Cardiac septum (tissue), 1 donor: ENCODE results near the gene IFT88. TPM values are rescaled to one million over a fixed set of nuclear protein-coding genes. Genes with fewer than 3 reads are reported as not detected.

Source experiments
- DNase-seq: peaks from one replicate; pipeline ENCODE4 v3.0.0-alpha.2; 2020; ENCODE audit warnings: low spot score
- intact Hi-C: fragments of 100-400 bp; cut with DNase I; formaldehyde crosslinking; loops from one replicate; pipeline ENCODE4 v1.14.0; 2022
- long read RNA-seq: library from polyadenylated mRNA; unstranded; transcript quantifications from one replicate; pipeline ENCODE4 v2.0.0, GENCODE V29; 2021
- total RNA-seq: library from RNA; stranded (reverse); fragmentation: NEBNext Ultra II Directional; extraction: Animal tissue kit (Norgen Biotek cat#: 25700); gene quantifications from one replicate; pipeline ENCODE4 v1.2.1, GENCODE V29; 2021
- donor health status: DM: no; HTN: no; CAD: no.

IFT88 gene, protein sequence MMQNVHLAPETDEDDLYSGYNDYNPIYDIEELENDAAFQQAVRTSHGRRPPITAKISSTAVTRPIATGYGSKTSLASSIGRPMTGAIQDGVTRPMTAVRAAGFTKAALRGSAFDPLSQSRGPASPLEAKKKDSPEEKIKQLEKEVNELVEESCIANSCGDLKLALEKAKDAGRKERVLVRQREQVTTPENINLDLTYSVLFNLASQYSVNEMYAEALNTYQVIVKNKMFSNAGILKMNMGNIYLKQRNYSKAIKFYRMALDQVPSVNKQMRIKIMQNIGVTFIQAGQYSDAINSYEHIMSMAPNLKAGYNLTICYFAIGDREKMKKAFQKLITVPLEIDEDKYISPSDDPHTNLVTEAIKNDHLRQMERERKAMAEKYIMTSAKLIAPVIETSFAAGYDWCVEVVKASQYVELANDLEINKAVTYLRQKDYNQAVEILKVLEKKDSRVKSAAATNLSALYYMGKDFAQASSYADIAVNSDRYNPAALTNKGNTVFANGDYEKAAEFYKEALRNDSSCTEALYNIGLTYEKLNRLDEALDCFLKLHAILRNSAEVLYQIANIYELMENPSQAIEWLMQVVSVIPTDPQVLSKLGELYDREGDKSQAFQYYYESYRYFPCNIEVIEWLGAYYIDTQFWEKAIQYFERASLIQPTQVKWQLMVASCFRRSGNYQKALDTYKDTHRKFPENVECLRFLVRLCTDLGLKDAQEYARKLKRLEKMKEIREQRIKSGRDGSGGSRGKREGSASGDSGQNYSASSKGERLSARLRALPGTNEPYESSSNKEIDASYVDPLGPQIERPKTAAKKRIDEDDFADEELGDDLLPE
- 9.7 TPM for total RNA-seq
- long read RNA-seq, transcript IFT88-202 (26 exons, 2,856 nt), result major isoform, 7 of 17 reads
- long read RNA-seq, partial matches to known transcripts, result 3 of 17 reads
- long read RNA-seq, other reads (novel, unspliced or antisense), result 7 of 17 reads

DNA sequence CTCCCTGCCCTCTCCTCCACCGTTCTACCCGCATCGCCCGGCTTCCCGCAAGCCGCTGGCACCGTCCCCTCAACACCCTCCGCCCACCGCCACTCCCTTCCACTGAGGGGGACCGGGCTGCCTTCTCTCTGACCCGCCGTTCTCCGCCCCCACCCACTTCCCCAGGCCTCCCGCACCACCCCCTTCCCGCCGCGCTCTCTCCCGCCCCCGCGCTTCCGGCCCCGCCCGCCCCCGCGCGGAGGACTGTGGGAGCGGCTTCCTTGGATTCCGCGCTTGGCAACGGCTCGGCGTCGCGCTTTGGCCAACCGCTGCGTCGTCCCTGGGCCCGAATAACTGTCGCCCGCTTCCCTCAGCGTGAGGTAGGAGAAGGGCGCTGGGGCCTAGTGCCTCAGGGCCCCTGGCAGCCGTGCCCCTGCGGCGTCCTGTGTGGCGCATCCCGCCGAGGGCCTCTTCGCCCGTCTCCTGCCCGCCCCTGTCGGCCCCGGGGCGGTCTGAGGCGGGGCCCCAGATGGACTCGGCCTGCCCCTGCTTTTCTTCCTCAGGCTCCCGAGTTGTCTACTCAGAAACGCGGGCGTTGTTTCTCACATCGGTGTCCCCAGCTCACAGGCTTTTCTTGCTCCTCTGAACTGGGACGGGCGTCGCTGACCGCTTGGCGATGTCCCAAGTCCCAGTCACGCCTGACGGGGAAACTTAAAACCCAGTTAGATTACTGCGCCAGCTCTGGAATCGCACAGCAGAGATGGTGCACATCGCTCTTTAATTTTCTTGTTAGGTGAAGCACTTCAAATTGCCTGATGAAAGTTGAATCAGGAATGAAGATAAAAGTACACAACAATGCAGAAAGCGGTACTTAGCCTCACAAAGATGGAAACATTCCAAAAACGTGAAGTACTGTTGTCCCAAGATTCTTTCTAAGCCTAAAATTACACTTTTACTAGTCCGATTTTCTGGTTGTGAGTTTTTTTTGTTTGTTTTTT lies at the start of gene IFT88:
IFT88 (plus strand) TSS at position 260 of the 977 bp plus-strand sequence. CDS start 7,229 bp downstream, outside the sequence.
- peak; percentile 95 for DNase-seq
- intact Hi-C loops, result loop anchor here (2.0 kb wide), 1 partner anchor 42 kb away; the partner anchor contains the start of gene CRYL1

DNA sequence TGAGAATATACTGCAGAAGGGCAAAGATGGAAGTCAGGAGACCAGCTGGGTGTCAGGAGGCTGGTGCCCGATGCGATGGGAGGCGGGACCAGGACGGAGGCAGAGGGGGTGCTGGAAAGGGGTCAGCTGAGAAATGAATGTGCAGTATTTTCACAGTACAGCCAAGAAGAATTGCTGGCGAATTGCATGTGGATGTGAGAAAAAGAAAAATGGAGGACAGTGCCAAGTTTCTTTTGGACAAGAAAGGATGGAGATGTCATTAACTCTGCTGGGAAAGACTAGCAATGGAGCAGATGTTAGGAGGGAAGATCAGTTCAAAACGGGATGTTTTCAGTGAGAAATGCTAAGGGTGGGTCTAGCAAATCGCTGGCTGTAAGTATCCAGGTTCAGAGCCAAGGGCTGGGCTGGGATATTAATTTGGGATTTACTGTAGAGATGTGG lies 48.3 kb upstream of the IFT88 start:
- no peak for DNase-seq
- intact Hi-C loops, result no loop called here

DNA sequence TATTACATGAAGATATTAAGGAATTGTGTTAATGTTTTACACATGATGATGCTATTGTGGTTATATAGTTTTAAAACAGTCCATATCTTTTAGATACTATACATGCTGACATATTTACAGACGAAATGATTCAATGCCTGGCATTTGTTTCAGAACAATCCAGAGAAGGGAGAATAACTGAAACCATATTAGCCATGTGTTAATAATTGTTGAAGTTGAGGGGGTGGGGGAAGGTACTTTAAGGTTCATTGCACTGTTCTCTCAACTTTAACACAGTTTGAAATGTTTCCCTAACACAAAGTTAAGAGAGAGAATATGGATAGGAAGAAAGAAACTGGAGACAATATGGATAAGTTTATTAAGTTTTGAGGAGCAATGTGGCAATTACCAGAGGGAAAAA lies 47.1 kb upstream of the IFT88 start:
- intact Hi-C loops, result loop anchor here (10.0 kb wide), 1 partner anchor 295 kb away; no protein-coding TSS in a partner anchor
- DNase-seq, result no peak

DNA sequence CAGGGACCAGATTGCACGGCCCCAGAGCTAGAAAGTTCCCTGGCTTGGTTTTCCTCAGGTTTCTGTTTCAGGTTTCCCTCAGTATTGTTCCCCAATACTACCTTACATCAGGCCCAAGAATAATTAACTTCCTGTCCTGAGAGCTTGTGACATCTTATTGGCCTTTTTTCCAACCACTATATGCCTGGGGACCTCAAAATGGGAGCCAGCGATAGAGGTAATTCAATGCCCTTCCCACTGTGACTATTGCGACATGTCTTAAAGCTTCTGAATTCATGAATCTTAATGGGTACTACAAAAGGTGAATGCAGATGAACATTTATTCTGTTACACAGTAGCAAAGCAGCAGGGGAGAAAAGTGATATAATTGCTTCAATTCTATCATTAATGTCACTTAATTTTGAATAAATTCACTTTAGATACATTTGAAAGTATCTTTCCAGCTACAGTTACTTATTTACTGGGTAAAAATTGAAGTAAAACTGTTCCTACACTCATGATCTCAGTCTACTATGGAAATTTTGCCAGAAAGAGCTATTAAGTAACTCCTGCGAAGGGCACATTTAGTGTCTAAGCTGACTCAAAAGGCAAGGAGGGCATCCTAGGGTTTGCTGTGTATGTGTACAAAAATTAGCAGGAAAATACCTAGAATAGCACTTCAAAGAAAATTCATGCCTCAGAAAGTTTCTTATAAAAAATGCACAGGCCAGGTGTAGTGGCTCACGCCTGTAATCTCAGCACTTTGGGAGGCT lies 45.4 kb upstream of the IFT88 start:
- DNase-seq, result no peak
- intact Hi-C loops, result loop anchor here (10.0 kb wide), 1 partner anchor 293 kb away; no protein-coding TSS in a partner anchor

DNA sequence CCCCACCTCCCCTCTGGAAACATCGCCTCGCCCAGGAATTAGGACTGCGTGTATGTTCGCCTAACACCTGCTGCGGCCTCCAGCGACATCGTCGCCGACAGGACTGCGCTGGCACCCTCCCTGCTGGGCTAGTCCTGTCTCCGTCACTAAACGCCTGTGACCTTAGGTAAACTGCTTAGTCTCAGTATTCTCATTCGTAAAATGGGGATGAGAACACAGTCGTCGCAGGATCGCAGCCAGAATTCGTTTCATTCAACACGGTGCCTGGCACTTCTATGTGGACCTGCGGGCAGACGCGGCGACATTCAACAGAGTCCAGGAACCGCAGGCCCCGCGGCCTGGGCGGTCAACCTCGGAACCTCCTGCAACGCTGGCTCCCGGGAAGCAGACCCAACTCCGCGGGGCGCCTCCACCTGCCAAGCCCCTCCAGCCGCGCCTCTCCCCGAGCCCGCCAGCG lies 41.8 kb upstream of the IFT88 start:
- peak; percentile 80 for DNase-seq
- intact Hi-C loops, result loop anchor here (2.0 to 10.0 kb wide), 3 partner anchors 42 to 290 kb away; partner anchors contain the start of genes IFT88 and IL17D

DNA sequence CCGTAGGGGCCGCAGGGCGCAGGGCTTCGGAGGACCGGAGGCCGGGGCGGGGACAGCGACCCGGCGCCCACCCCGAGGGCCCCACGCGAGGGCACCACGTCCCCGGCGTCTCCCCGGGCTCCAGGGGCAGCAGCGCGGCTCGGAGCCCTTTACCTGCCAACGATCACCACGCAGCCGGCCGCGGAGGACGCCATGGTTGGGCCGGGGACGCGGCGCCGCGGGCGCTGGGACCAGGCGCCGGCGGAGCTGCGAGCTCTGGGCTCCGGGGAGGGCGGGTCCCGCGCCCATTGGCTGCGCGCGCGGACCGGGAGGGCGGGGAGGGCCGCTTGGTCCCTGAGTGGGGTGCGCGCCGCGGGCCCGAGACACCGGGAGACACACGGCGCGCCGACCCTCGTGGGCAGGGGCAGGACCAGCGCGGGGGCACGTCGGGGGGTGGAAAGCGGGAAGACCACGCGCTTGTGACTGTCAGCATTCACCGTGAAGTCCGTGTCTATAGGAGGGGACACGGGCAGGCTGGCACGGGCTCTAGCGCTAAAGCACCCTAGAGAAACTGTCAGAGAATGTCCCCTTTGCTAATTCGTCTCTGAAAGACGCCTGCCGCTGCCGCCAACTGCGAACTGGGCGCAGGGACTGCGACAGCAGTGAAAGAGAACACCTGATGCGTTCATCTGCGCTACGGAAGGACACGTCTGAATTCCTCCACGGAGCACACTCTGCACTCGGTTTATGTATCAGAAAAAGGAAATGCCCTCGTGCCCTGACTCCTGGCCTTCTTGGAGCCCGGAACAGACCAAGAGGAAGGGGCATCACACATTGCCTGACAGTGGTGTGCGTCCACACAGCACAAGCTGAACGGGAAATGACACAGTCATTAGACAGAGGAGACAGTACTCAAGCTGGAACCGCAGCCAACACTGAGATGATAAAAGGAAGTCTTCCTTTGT lies 41.1 kb upstream of the IFT88 start, which contains the start of gene CRYL1:
CRYL1 (minus strand) TSS at position 257 of the 944 bp plus-strand sequence; CDS start at position 194, 63 bp downstream.
- intact Hi-C loops, result loop anchor here (2.0 to 10.0 kb wide), 3 partner anchors 41 to 289 kb away; partner anchors contain the start of genes IFT88 and IL17D

DNA sequence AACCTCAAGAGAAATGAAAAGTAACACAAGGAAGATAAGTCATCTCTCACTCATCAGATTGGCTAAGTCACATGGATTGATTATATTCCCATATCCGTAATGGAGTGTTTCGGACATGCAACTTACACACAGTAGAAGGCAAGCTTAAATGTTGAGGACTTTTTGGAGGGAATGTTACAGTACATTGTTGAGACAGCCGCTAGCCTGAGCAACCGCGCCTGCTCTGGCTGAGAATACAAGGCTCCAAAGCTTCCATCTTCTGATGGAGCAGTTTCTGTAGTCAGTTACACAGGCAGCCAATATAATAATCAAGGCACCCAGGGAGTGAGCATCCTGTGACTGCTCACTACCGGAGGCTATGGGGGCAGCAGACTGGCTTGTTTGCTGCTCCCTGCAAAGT lies 40.3 kb upstream of the IFT88 start:
- DNase-seq, result no peak
- intact Hi-C loops, result loop anchor here (5.0 to 10.0 kb wide), 2 partner anchors 176 to 288 kb away; partner anchors contain the start of gene IL17D

More for the DNA sequence above, 41.1 kb upstream of the IFT88 start, which contains the start of gene CRYL1:
- DNase-seq, result peak; percentile 91

DNA sequence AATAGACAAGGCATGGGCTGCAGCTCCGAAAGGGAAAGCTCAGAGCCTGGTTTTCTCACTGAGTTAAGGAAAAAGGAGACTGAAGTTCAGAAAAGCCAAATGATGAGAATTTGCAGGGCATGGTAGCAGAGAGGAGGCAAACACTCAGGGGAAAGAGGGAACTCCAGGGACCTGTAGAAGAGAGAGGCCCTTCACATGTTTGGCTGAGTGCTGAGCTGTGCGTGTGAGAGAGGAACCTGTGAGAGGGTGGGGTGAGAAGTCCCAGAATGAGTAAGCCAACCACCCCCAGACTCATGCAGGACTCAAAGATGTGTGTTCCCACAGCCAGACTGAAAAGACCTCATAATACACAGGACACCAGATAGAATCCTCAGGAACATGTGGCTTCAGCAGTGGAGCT lies 38.5 kb upstream of the IFT88 start:
- no peak for DNase-seq
- intact Hi-C loops, result loop anchor here (5.0 to 10.0 kb wide), 2 partner anchors 174 to 286 kb away; partner anchors contain the start of gene IL17D

DNA sequence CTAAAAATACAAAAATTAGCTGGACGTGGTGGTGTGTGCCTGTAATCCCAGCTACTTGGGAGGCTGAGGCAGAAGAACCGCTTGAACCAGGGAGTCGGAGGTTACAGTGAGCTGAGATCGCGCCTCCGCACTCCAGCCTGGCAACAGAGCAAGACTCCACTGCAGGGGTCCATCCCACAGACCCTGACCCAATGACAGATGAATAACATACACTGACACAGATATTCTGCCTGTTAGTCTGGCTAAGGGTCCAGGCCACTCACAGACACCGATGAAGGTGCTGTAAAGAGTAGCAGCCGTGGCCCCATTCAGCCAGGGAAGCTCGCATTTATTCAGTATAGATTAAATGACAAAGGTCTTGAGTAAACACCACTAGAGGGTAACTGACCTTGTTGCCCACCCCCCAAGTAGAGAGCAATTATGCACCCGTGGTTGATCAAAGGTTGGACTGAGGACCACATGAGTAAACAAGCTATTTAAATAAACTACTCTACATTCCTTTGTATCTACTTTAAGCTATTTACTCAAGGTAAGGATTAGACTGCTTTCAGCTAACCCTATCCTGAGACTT lies 32.8 kb upstream of the IFT88 start:
- no peak for DNase-seq
- intact Hi-C loops, result no loop called here

DNA sequence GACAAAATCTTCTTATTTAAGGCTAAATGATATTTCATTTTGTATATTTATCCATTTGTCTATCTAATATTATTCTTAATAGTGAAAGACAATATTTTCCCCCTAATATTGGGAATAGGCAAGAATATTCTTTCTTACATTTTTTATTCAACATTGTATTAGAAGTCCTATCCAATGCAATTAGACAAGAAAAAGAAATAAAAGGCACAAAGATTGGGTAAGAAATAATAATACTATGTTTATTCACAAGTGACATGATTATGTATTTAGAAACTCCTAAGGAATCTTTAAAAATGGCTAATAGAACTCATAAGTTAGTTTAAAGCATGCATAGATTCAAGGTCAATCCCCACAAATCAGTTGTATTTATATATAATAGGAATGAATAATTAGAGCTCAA lies 30.0 kb upstream of the IFT88 start:
- DNase-seq, result no peak

DNA sequence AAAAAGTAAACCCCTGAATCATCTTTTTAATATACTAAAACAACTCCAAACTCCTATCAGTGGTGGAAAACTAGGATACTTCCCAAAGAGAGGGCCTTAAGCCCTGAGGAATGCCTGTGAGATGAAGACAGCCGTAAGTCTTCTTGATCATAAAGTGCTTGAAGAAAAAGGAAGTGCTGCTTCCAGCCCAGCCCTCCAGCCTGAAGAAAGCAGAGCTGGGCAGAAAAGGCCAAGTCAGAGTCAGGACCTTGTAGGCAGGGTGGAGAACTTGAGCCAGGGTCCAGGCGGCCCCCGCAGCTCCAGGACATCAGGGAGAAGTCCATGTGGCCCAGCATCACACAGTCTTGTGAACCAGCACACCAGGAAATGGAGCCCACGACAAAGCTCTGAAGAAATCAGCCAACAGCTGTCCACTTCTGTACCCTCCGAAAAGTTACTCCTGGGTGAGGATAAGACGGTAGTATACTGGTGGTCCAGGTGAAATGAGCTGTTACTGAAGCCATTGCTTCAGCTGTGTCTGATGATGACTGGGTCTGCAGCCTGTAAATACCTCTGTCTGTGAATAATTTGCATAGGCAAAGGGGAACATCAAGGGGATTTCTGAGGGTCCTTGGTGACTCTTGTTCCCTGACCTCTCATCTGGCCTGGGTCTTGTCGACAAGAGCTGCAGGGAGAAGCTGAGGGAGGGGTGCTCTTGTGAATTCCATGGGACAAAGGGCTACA lies 22.6 kb upstream of the IFT88 start:
- intact Hi-C loops, result no loop called here
- no peak for DNase-seq

More for the DNA sequence above, 30.0 kb upstream of the IFT88 start:
- intact Hi-C loops, result no loop called here

DNA sequence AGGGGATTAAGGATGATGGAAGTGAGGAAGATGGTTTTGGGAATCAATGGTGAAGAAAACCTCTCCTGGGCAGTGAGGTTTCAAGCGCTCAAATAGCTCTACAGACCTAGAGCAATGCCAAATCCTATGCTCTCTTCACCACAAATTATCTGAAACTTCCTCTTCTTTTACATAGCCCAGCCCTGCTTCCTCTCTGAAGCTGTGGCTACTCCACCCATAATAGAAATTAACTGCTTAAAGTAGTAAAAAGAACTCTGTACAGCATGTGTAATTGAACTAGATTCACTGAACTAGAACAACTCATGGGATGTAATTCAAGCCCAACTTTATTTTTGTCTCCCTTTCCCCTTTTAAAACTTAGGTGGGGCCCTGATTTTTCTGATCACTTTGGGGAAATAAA lies 20.4 kb upstream of the IFT88 start:
- intact Hi-C loops, result no loop called here
- DNase-seq, result no peak

DNA sequence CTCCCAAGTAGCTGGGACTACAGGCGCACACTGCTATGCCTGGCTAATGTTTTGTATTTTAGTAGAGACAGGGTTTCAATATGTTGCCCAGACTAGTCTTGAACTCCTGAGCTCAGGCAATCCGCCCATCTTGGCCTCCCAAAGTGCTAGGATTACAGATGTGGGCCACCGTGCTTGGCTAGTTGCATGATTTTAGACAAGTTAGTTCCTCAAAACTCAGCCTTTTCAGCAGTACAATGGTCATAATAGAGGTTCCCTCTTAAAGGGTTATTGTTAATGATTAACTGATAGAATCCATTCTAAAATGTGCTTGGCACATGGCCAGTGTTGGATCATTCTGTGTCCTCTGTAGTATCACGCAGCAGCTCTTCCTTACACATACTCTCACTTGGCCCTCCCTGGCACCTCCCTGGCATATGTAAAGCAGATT lies 19.5 kb upstream of the IFT88 start:
- no peak for DNase-seq
- intact Hi-C loops, result no loop called here

DNA sequence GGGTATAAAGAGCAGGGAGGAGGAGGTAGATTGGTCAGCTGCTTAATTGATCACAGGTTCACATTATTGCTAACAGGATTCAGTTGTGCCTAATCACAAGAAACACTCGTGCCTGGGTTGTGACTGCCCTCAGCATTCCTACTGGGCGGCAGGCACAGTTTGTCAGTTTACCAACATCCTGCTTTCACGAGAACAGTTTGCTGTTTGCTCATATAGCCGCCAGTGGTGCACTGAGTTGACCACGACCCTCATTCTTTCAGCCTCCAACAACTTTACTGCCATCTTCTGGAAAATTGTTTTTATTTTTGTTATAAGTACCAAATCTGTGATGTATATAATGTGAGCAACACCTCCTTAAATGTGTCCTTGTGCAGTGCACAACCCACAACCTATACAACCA lies 16.2 kb upstream of the IFT88 start:
- no peak for DNase-seq
- intact Hi-C loops, result no loop called here

DNA sequence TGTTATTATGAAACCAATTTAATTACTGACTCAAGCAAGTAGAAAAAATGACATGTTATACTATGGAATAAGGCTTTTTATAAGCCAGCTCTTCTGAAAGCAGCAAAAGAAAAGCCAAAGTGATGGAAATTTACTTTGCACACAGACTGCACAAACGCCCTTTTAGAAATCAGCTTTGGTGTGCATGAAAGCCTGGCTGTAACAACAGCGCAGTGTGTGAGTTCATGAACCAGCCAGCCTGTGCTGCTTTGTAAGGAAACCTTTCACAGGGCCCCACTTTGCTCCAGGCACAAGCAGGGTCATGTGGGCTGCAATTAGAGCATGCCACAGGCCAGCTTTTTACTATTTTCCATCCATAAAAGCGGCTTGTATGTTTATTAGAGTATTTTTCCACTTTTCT lies 13.6 kb upstream of the IFT88 start:
- intact Hi-C loops, result no loop called here
- DNase-seq, result no peak

DNA sequence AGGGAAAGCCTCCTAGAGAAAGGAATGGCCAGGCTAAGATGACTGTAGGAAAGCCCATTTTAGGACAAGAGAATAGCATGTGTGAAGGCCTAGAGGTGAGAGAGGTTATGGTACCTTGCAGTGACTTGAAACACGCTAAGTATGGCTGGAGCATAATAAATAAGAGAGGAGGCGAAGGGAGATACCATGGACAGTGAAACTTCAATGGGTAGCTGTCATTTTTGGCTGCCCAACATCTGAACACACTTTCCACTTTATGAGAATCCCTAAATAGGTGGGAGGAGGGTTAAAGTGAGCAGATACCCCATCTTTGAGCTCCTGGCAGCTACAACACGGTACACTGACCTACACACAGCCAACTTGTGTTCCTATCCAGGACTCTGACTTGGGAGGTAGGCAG lies 8.0 kb upstream of the IFT88 start:
- intact Hi-C loops, result no loop called here
- DNase-seq, result no peak
